H1 (cell line): ENCODE measurements around the gene DDX3X. TPM values are rescaled to one million over a fixed set of nuclear protein-coding genes. Genes with fewer than 3 reads are reported as not detected.

ENCODE experiments used
- CHD2 ChIP-seq: IDR thresholded peaks from 2 replicates; pipeline ENCODE4 v1.6.1; 2012; ENCODE audit warnings: low read length, improper control_type of control experiment
- TBP ChIP-seq: IDR thresholded peaks from 2 replicates; pipeline ENCODE4 v1.6.1; 2011; ENCODE audit warnings: low read depth, low read length, improper control_type of control experiment
- polyA plus RNA-seq, 7 experiments: library from polyadenylated mRNA; depleted of rRNA in 3 of 7; stranded (reverse) in 5 of 7; unstranded in 2 of 7; fragments of >200 nt in 5 of 7; fragments of 200-250 nt in 2 of 7; gene quantifications; 1 replicate in 5 of 7; 2 replicates in 1 of 7; 4 replicates in 1 of 7; pipeline versions ENCODE4 v1.2.1 to v1.2.3, GENCODE V29; 2011 to 2013; ENCODE audit warnings: missing spikeins in 2 of 7, mixed read lengths in 2 of 7
- total RNA-seq: library from RNA; stranded (reverse); fragmentation: NEBNext Ultra II Directional; extraction: Animal tissue kit (Norgen Biotek cat#: 25700); gene quantifications from 2 replicates; pipeline ENCODE4 v1.2.1, GENCODE V29; 2021
- TF ChIP-seq, protein P1 (sequence below): IDR thresholded peaks from 2 replicates; pipeline ENCODE4 v1.6.1; 2011; ENCODE audit warnings: low read length, improper control_type of control experiment

Gene DDX3X
- total and polyA plus RNA-seq, 2 of the 8 experiments (the other 6 are each of a cell fraction or from before 2014, with no cell fraction given) = 39.4 to 291 TPM

- TF ChIP-seq, protein P1, sequence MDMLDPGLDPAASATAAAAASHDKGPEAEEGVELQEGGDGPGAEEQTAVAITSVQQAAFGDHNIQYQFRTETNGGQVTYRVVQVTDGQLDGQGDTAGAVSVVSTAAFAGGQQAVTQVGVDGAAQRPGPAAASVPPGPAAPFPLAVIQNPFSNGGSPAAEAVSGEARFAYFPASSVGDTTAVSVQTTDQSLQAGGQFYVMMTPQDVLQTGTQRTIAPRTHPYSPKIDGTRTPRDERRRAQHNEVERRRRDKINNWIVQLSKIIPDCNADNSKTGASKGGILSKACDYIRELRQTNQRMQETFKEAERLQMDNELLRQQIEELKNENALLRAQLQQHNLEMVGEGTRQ = no peak
- TF ChIP-seq TBP (no peak), CHD2 (no peak)
Measured at GRCh38 chrX:41381685-41382084, 47.7 kb downstream of the DDX3X start (continued).
